ENCODE results near the gene PRX. TPM values are rescaled to one million over a fixed set of nuclear protein-coding genes. Genes with fewer than 3 reads are reported as not detected.

PRX gene
- total and polyA plus RNA-seq, 7 donors, result 1.4 to 3.3 (median 2.1) TPM

- Histone ChIP-seq H3K4me3 (peak overlapping the region; percentile 88), H3K27ac (peak overlapping the region; percentile 99), H3K36me3 (ENCODE audit: insufficient read depth in 1 of 2, low read depth in 1 of 2) (peaks cover 0 to 21% of the 10 kb centered on the region in 2 donors), H3K4me1 (peaks cover 29% of the 10 kb centered on the region), H3K9me3 (no peaks in the 10 kb centered on the region), H3K27me3 (ENCODE audit: insufficient read depth in 3 of 3, low read length in 2 of 3) (no peaks in the 10 kb centered on the region)
- WGBS, 3 donors, result 63 to 72% (median 66%) methylated on average over 16 of the region's 16 CpGs
- no peak for ATAC-seq
- no peak for DNase-seq
- no peak for TF ChIP-seq CTCF (IDR thresholded peaks at IDR 0.05)
- intact Hi-C loops (cut with DNase I), result loop anchor here (2.0 kb wide), 2 partner anchors 21 to 43 kb away; partner anchors contain the start of gene BLVRB (in 1 of the 2)
Observed at GRCh38 chr19:40421993-40422747, 9.0 kb upstream of the PRX start.

GRCh38 chr19:40420766-40421765 is 7.9 kb upstream of the PRX start:
- Histone ChIP-seq H3K27ac (peak overlapping the region; percentile 99), H3K36me3 (ENCODE audit: insufficient read depth in 1 of 2, low read depth in 1 of 2) (peaks cover 0 to 21% of the 10 kb centered on the region in 2 donors), H3K9me3 (no peaks in the 10 kb centered on the region), H3K4me1 (peaks cover 32% of the 10 kb centered on the region), H3K4me3 (peak overlapping the region; percentile 88), H3K27me3 (ENCODE audit: insufficient read depth in 3 of 3, low read length in 2 of 3) (no peaks in the 10 kb centered on the region)
- peak; percentile 93 for TF ChIP-seq CTCF (IDR thresholded peaks at IDR 0.05)
- ATAC-seq (peak; percentile 82 to 86 (median 84)), DNase-seq (peak; percentile 97 to 98)
- WGBS, 3 donors, result 1% methylated on average over 53 to 56 of the region's 56 CpGs
- intact Hi-C loops (cut with DNase I), result loop anchor here (2.0 kb wide), 2 partner anchors 22 to 44 kb away; partner anchors contain the start of gene BLVRB (in 1 of the 2)

- Histone ChIP-seq H3K36me3 (ENCODE audit: insufficient read depth in 1 of 2, low read depth in 1 of 2) (peaks cover 0 to 21% of the 10 kb centered on the region in 2 donors), H3K4me1 (peaks cover 32% of the 10 kb centered on the region), H3K27me3 (ENCODE audit: insufficient read depth in 3 of 3, low read length in 2 of 3) (no peaks in the 10 kb centered on the region), H3K27ac (peak overlapping the region; percentile 99), H3K9me3 (no peaks in the 10 kb centered on the region), H3K4me3 (peak overlapping the region; percentile 88)
- ATAC-seq (no peak), DNase-seq (no peak)
- no peak for TF ChIP-seq CTCF (IDR thresholded peaks at IDR 0.05)
- 55 to 61% (median 59%) methylated on average over 14 of the region's 14 CpGs for whole genome bisulfite sequencing, 3 donors
- intact Hi-C loops (cut with DNase I), result loop anchor here (2.0 kb wide), 2 partner anchors 22 to 44 kb away; partner anchors contain the start of gene BLVRB (in 1 of the 2)
Observed at GRCh38 chr19:40420451-40420765, 7.2 kb upstream of the PRX start.

GRCh38 chr19:40419780-40420179 is 6.6 kb upstream of the PRX start:
- 76 to 87% (median 87%) methylated on average over 5 of the region's 5 CpGs for WGBS, 3 donors
- Histone ChIP-seq H3K36me3 (ENCODE audit: insufficient read depth in 1 of 2, low read depth in 1 of 2) (peaks cover 0 to 21% of the 10 kb centered on the region in 2 donors), H3K4me1 (peaks cover 33% of the 10 kb centered on the region), H3K27me3 (ENCODE audit: insufficient read depth in 3 of 3, low read length in 2 of 3) (no peaks in the 10 kb centered on the region), H3K27ac (no peak overlapping the region), H3K4me3 (no peak overlapping the region), H3K9me3 (no peaks in the 10 kb centered on the region)
- intact Hi-C loops (cut with DNase I), result loop anchor here (2.0 kb wide), 2 partner anchors 23 to 45 kb away; partner anchors contain the start of gene BLVRB (in 1 of the 2)
- no peak for TF ChIP-seq CTCF (IDR thresholded peaks at IDR 0.05)
- ATAC-seq (no peak), DNase-seq (no peak)
